ENCODE measurements around the gene NUP160.
"Not testable (repeated sequence)": the region's sequence is repeated elsewhere in the genome, so short reads cannot be mapped to it uniquely, and the experiment has no call there.

The NUP160 gene

GRCh38 chr11:47847892-47848699 is at the start of gene NUP160:
NUP160 (minus strand) TSS chr11:47848350; CDS start chr11:47848318, 32 bp downstream.
- DNase-seq: peak; percentile 91

- no peak for DNase-seq
These were observed 48.0 kb upstream of the NUP160 start for GRCh38 chr11:47896199-47896598.

- DNase-seq: no peak
These were observed 46.9 kb upstream of the NUP160 start for GRCh38 chr11:47895035-47895434.

DNA sequence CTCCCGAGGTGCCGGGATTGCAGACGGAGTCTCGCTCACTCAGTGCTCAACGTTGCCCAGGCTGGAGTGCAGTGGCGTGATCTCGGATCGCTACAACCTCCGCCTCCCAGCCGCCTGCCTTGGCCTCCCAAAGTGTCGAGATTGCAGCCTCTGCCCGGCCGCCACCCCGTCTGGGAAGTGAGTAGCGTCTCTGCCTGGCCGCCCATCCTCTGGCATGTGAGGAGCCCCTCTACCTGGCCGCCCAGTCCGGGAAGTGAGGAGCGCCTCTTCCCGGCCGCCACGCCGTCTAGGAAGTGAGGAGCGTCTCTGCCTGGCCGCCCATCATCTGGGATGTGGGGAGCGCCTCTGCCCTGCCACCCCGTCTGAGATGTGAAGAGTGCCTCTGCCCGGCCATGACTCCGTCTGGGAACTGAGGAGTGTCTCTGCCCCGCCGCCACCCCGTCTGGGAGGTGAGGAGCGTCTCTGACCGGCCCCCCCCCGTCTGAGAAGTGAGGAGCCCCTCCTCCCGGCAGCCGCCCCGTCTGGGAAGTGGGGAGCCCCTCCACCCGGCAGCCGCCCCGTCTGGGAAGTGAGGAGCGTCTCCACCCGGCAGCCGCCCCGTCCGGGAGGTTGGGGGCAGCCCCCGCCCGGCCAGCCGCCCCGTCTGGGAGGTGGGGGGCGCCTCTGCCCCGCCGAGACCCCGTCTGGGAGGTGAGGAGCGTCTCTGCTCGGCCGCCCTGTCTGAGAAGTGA is 44.6 kb upstream of the NUP160 start:
- DNase-seq: not testable (repeated sequence)

DNA sequence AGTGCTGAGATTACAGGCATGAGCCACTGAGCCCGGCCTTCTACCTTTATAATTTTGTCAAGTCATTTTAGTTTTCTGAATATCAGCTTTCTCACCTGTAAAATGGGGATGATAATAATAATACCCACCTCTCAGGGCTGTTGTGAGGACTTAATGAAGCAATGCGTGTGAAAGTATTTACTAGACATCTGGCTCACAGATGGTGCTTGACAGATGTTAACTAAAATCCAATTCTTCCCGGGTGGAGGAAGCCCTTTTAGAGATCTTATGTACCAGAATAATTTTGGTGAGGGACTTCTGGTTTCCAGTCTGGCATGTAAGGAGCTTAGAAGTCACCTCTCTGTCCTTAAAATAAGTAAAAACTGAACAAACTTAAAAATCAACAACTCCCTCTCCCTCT is 43.7 kb upstream of the NUP160 start:
- no peak for DNase-seq

DNA sequence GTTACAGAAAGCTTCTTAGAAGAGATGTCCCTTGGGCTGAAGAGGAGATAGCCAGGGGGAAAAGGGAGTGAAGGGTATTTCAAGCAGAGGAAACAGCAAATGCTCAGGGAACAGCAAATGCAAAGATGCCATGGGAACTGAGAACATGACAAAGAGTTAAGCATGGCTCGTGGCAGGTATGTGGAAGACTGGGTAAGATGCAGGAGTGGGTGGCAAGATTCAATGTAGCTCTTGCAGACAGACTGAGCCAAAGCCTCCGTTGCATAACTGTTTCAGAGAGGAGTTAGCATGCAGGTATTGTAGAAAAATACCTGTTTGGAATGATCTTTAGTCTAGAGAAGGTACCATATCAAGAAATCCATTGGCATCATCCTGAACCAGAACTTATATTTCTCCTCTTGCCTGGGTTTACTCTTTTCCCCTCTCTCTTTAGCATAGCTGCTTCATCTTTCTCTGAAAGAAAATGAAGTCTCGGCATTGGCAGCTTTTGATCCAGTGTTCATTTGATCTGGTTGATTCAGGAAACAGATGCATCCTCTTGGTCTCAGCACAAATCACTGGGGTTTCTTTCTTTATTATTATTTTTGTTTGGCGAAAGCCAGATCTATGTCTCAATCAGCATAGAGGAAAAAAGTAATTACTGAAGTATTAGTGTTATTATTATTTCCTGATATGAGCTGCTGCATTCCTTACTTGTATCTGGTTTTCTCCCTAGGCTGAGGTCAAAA is 41.7 kb upstream of the NUP160 start:
- no peak for DNase-seq

GRCh38 chr11:47887910-47888569 is 39.9 kb upstream of the NUP160 start:
- no peak for DNase-seq

- no peak for DNase-seq
These were observed 37.9 kb upstream of the NUP160 start for GRCh38 chr11:47886096-47886495.

DNA sequence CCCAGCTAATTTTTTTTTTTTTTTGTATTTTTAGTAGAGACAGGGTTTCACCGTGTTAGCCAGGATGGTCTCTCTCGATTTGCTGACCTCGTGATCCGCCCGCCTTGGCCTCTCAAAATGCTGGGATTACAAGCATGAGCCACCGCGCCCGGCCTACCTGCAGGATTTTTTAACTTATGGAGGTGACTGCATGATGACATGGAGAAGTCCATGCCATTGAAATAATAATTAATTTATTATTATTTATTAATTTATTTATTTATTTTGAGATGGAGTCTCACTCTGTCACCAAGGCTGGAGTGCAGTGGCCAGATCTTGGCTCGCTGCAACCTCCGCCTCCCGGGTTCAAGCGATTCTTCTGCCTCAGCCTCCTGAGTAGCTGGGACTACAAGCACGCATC is 34.3 kb upstream of the NUP160 start:
- DNase-seq: not testable (repeated sequence)

GRCh38 chr11:47881145-47881544 is 33.0 kb upstream of the NUP160 start:
- DNase-seq: peak; percentile 75

- peak; percentile 22 for DNase-seq
These were observed 31.4 kb upstream of the NUP160 start for GRCh38 chr11:47879259-47880158.

DNA sequence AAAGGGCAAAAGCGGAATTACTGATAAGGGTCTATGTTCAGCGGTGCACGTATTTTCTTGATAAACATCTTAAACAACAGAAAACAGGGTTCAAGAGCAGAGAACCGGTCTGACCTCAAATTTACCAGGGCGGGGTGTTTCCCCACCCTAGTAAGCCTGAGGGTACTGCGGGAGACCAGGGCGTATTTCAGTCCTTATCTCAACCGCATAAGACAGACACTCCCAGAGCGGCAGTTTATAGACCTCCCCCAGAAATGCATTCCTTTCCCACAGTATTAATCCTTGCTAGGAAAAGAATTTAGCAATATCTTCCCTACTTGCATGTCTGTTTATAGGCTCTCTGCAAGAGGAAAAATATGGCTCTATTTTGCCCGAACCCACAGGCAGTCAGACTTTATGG is 27.7 kb upstream of the NUP160 start:
- DNase-seq: not testable (repeated sequence)

DNA sequence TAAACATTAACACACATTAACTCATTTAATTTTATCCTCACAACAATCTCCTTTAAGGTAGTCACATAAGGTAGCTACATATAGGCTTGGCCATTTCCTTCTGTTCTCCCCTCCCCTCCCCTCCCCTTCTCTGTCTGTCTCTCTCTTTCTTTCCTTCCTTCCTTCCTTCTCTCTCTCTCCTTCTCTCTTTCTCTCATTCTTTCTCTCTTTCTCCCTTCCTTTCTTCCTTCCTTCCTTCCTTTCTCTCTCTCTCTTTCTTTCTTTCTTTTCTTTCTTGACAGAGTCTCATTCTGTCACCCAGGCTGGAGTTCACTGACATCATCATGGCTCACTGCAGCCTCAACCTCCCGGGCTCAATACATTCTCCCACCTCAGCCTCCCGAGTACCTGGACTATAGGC is 22.3 kb upstream of the NUP160 start:
- no peak for DNase-seq

- DNase-seq: peak; percentile 42
These were observed 21.6 kb upstream of the NUP160 start for GRCh38 chr11:47869544-47870393.

DNA sequence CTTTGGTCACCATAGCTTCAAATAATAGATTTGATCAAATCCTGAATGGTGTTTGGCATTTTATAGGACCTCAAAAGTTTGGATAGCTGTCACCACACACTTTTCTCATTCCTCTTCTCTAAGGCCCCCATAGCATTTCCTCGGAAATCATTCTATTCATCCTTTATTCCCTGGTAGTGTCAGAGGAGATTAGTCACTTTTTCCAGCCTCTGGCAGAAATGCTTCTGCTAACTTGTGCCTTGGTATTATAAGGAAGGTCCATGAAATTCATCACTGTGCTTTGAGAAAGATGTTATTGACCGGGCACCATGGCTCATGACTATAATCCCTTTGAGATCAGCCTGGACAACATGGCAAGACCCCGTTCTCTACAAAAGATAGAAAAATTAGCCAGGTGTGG is 19.7 kb upstream of the NUP160 start:
- DNase-seq: no peak

DNA sequence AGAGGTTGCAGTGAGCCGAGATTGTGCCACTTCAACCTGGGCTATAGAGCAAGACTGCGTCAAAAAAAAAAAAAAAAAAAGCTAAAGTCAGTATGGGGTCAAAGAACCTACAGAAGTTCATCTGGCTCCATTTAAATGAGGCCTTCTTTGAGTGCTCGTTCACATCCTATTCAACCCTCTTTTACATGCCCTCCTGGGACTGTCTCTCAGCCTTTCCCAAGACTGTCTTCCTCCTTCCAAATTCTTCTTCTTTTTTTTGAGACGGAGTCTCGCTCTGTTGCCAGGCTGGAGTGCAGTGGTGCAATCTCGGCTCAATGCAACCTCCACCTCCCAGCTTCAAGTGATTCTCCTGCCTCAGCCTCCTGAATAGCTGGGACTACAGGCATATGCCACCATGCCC is 18.7 kb upstream of the NUP160 start:
- not testable (repeated sequence) for DNase-seq

DNA sequence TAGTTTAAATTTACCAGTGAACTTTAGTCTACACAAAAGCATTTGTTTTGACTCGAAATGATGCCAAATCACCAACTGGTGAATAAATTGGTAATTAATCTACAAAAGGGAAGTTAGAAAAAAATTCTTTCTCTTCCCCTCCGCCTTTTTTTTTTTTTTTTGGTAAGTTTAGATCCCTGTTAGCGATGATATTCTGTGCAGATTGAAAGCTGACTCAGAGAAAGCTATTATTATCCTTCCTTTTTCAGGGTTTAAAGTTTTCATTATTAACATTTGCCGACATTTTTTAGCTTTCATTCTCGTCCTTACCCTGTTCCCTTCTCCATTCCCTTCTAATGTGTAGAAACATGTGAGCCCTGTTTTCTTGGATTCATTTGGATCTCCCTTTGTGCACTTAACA is 16.8 kb upstream of the NUP160 start:
- peak; percentile 71 for DNase-seq

DNA sequence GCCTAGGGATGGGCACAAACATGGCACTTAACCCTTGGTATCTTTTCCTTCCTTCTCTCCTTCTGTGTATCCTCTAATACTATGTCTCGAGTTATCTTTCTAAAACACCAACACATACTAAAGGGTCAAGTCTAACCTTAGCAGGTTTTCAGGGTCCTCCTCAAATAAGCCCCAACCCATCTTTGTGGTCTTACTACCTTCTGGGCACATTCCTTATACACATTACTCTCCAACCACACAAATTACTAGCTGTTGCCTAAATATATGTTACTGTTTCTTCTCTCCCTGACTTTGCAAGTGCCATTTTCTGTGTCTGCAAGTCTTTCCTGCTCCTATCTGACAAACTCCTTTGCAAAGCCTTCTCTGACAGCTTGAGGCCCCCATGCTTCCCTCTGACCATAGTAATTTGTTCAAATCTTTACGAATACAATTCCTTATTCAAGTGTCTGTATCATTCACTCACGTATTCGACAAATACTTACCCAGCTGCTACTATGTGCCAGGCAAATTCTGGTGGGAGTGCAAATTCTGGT is 15.8 kb upstream of the NUP160 start:
- DNase-seq: no peak

DNA sequence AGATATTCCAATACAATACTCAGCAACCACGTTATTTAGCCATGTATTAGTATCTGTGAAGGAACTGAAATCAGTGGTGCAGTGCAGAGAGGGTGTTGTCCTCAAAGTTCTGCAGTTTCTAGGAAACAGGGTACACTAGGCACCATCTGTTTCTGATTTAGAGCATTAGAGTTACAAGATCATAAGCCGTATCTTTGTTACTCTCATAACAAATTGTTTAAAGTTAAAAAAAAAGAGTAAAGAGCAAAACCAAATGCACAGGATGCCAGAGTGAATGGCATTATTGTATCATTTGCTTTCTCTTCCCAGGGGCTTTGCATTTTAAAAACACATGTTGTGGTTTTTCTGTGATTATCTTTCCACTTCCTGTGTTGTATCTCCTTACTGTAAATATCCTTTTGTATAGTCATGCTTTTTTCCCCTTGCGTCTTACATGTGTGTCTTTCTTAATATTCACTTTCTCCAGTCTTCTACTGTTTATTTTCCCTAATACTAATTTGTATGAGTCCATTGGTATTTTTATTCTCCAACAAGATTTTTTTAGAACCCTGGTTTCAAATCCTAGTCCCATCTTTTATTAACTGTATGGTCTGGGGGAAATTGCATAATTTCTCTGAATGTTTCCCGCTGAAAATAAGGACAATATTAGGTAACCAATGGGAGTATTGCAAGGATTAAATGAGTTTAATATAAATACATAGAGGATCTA is 15.2 kb upstream of the NUP160 start:
- peak; percentile 68 for DNase-seq

GRCh38 chr11:47861728-47862127 is 13.6 kb upstream of the NUP160 start:
- no peak for DNase-seq

Measured in suppressor macrophage treated with lipopolysaccharide for 4 hours (primary cell).